ENCODE results near the gene MRPS31.

MRPS31 gene

DNA sequence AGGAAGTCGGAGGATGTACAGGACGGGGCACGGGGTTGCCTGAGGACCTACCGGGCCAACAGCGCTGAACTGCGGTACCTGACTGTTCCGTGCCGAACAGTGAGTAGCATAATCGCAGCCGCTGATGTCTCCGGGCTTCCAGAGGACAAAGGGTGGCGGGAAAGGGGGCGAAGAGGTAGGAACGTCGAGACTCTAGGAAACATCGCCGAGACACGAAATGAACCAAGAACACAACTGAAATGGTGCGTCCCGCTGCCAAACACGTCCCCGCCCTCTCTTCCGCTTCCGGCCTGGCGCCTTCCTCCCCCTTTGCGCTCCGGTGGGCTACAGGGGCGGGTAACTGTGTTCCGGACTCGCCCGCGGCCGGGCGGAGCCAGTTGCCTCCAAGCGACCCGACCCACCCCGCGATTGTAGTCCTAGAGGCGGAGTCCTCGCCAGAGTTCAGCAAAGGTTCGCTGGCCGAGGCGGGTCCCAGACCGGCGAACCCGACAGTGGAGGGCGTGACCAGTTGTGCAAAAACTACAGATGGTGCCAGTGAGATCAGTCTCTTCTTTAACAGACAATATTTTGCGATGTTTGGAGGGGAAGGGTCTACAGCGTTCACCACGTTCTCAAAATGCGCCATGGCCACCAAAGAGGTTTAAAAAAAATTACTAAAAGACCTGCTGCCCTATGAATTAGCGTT lies at the start of gene MRPS31:
TSS of gene MRPS31 (minus strand) at position 257 of the 685 bp plus-strand sequence. CDS start at position 203, 54 bp downstream.
- DNase-seq = peak; percentile 95

DNA sequence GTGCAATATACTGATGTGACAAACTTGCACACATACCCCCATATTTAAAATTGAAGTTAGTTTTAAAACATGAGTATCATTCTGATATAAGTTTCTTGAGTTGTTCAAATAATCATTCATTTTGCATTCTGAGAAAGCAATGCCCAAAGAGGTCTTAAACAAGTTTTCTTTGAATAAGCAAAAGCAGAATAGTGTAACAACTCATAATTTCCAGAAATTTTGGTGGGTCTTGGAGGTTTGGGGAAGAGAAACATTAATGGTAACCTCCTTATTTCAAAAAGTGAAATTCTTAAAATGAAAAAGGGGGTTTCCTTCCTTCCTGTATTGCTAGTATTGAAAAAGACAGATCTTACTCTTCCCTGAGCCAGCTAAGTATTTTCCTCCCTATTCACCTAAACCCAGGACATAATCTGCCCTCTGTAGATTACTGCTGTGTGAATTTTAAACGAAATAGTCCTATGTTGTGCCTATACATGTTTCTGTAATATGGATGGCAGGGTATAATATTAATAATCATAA lies 48.9 kb upstream of the MRPS31 start:
- DNase-seq = no peak

DNA sequence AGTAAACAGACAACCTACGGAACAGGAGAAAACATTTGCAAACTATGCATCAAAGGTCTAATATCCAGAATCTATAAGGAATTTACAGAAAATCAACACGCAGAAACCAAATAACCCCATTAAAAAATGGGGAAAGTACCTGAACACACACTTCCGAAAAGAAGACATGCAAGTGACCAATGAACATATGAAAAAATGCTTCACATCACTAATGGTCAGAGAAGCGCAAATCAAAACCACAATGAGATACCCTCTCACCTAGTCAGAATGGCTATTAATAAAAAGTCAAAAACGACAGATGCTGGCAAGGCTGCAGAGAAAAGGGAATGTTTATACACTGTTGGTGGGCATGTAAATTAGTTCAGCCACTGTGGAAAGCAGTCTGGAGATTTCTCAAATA lies 47.9 kb upstream of the MRPS31 start:
- DNase-seq = no peak

DNA sequence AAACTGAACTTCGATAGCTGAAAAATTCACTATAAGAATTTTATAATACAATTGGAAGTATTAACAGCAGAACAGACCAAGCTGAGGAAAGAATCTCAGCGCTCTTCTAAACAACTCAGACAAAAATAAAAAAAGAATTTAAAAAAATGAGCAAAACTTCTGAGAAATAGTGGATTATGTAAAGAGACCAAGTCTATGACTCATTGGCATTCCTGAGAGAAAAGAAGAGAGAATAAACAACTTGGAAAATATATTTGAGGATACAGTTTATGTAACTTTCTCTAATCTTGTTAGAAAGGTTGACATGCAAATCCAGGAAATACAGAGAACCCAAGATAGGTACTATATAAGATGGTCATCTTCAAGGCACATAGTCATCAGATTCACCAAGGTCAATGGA lies 43.8 kb upstream of the MRPS31 start:
- no peak for DNase-seq

DNA sequence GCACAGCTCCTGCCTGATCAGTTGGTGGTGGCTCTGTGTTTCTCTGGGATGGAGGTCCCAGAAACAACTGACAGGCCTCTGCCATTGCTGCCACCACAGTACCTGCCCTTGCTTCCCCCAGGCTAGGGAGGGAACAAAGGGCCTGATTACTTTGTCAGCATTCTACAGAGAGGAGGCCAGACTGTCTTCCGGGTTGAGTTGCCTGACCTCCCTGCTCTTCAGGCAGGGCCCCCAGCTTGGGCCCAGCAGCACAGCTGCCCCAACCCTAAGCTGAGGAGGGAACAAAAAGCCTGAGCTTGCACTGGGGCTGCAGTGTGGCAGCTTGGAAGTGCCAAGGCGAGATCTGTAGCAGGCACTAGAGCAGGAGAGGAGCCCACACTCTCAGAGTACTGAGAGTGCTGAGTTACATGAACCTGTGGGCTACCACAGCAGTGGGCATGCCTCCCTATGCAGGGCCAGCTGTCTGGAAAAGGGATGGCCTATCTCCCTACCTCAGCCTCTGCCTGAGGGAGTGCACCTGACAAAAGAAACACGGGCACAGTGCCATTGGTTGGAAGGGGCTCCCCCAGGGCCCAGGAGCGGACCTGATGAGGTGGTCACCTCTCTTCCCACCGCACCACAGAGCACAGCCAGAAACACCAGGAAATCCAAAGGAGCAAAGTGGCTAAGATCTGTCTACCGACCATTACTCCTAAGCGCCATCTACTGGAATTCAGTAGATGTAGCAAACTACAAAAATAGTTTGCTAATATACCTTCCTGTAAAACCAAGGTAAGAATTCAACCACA lies 42.9 kb upstream of the MRPS31 start:
- peak; percentile 63 for DNase-seq

DNA sequence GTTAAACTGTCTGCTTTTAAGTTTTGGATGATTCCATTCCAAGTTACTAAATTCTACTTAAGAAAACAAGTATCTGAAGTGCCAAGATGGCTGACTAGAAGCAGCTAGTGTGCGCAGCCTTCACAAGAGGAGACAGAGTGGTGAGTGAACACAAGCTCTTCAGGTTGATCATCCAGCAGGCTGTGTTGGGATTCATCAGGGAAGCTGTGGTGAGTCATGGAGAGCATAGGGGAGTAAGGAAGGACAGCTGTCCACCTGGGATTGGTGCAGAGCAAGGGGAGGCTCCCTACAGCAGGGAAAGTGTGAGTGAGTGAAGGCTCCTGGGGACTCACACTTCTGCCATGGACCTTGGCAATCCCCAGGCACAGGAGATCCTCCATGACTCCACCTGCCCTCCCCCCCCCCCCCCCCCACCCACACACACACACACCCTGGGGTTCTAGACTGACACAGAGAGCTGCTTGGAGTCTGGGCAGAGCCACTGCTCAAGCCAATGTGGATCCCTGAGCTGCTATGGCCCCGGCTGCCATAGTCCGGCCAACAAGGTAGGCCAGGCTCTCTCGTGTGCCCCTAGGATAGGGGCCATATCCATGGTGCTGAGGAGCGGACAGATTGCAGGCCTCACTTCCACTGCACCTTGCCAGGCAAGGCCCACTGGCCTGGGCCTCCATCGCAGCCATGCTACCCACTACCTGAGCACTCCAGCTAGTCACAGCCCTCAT lies 41.9 kb upstream of the MRPS31 start:
- DNase-seq = no peak

DNA sequence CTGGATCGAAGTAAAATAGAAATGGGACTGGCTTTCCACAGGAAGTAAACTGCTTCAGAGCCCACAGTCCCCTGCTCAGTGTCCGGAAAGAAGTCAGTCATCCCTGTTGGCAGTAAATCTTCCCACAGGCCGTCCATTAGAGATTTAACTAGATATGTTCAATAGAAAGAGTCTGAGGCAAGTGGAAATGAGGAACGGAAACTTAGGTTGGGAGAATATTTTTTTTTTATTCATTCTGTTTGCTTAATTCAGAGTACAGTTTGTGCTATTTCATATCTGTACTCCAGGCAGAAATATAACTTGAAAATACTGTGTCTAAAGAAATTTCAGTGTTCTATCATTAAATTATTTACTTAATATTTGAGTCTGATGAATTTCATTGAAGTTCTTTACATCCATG lies 41.1 kb upstream of the MRPS31 start:
- peak; percentile 73 for DNase-seq

DNA sequence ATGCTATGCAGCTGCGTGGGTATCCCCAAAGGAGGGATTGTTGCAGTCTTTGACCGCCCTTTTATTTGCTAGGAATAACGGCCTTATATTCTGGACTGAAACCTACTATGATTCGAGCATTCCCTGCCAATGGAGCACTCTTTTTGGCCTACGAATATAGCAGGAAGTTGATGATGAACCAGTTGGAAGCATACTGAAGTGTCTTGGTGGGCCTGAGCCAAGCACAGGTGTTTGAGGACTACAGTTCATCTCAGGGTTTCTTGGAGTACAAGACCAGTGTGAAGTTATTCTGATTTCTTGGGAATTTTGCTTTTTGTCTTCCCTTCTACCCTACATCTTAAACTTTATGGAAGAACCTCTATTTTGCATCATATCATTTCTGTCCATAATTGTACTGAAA lies 38.5 kb upstream of the MRPS31 start:
- no peak for DNase-seq

DNA sequence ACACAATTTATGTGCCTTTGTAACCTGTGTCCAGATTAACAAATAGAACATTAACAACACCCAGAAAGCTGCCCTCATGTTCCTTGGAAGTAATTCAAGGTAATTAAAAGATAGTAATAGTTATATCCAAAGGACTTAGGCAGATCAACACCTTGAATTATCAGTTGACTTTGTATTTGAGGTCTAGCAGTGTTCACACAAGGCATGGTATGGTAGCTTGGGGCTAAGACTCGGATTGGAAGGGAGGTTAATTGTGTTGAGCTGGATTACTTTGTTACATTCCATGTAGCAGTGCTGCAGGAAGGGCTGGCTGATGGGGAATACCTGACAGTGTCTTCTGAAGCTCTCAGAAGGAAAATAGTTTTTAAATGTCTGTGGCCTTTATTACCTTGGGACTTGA lies 35.3 kb upstream of the MRPS31 start:
- no peak for DNase-seq

DNA sequence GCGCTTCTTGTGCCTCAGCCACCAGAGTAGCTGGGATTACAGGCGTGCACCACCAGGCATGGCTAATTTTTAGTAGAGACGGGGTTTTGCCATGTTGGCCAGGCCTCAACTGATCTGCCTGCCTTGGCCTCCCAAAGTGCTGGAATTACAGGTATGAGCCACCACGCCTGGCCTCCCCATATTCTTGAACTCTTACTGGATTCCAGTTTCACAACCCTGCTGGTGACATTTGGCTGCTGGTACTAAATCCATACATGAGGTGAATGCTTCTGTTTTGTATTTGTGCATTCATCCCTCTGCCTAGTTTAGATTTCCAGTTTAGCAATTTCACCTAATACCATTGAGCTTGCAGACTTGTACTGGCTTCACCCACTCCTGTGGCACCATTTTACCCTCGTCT lies 32.3 kb upstream of the MRPS31 start:
- DNase-seq = no peak

DNA sequence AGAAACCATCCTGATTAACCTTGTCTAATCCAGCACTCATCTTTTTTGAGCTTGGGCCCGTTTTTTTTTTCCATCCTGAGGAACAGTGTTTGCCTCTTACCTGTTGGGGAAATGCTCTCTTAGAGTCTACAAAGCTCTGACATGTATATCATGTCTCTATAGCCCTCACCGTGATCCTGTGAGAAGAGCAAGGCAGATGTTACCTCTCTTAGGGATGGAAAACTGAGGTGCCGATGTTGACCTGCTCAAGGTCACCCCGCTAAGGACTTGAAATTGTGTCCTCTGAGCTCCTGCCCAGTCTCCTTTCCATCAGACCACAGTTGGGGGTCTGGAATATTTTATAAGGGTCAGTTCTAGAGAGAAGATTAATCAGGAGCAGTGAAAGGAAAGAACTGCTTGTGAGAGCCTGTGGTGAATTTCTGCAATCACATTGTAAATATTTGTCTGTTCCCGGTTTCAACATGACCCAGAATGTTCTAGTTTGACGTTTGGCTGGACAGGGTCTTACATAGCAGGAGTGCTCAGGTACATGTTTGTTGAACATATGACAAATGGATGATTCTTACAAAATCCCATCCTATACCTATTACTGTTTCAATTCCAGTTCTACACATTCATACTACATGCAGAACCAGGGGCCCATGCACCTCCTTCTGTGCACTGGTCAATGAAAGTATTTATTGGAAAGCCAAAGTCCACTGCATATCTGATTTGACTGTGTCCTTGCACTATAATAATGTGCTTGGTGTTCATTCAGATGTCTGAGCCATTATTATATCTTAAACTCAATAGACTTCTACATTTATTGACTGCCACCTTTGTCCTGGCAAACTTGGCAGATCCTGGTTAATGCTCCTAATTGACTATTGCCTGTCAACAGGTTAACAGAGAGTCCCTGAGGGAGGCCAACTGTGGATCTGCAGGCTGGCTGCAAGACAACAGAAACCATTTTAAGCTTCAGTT lies 30.5 kb upstream of the MRPS31 start:
- DNase-seq = no peak

DNA sequence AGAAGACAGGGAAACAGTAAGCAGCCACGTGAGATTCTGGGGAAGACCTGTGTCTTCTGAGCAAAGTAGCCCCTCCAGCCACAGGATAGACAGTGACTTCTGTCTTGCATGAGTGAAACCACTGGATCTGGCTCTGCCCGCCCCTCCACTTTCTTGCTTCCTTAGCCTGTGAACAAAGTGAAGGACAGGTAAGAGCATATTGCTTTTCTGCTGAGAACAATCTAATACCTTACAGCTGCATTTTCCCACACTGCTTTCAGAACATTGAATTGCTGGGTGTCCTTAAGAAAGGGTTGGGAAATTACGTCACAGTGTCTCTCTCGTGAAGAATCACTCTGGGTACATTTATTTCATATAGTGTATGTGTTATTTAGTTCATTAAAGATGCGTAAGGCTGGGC lies 29.6 kb upstream of the MRPS31 start:
- DNase-seq = no peak

DNA sequence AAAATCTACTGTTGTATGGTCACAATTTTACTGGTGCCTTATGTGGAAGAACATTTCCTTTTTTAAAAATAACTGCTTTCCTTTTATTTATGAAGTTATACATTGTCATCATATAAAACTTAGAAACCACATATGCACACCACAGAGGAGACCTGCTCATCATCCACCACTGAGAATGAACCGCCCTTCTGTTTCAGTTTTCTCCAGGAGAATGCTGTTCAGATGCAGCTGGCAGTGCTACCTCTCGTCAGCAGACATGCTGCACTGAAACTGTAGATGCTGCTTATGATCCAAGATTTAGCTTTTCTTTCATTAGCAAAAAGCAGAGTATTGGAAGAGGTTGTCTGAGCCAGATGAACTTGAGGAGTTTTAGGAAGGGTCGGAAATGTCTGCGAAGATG lies 28.5 kb upstream of the MRPS31 start:
- no peak for DNase-seq

DNA sequence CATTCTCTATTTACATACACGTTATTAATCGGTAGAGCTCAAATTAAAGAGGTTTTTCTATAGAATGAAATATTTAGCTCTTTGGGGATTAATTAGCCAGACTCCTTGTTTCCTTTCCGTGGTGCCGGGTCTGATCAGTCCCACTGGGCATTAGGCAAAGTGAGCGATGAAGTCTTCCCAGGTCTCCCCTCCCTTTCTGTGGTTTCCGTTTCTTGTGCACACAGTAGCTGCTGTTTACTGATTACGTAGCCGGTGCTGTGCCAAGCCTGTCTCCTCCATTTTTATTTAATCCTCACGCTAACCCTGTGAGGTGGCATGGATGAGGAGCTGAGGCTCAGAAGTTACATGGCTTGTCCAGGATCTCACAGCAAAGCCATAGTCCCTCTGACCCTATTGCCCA lies 27.4 kb upstream of the MRPS31 start:
- no peak for DNase-seq

DNA sequence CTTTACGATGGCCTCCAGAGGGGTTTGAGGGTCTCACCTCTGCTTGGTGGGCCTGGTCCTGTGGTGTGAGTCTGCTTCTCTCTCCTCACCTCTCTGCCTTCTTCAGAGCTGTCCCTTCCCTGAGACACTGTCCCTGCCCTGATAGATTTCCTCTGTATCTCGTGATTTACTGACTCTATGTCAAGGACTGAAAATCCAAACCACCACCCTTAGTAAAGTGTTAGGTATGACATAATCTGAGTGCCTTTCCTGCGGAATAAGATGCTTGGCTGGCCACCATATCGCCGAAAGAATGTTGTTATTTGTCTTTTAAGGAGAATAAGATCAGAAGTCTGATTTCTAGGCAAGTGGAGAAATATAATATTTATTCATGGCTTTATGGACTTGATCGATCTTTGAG lies 25.7 kb upstream of the MRPS31 start:
- DNase-seq = no peak

DNA sequence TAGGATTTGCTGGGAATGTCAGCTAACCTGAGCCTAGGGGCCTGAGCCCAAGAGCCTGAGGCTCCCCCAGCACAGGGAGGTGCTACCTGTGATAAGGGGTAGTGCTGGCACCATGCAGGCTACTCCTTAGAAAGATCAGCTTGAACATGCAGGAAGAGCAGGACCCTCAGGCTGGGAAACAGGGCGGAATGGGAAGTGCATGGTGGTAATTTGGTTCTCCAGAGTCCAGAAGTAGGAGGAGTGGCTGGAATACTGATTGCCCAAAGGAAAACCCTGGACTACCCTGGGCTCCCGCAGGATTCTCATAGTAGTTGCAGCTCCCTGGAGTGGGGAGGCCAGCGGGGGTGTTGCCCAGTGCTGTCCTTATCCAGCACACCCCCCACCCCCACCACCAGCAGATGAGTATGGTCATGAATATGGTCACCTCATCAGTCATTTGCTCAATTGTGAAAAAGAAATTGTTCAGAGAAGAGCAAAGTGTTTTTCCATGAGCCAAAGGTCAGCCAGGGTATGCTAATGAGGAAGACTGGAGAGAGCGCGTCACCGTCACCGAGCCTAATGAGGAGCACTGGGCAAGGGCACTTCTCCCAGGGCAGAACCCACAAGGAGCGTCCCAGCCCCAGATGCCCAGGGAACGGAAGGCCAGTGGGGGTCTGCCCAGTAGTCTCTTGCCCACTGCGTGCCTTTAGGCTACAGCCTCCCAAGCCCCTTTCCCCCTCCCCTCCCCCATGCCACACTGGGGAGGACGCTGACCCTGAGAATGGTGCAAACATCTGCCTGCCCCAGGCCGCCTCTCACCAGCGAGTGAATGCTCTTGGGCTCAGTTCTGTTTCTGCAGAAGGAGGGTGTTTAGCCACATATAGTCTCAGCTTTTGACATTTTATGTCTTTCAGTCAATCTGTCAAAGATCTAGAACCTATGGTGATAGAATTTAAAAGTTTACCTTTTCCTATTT lies 23.7 kb upstream of the MRPS31 start:
- DNase-seq = no peak

DNA sequence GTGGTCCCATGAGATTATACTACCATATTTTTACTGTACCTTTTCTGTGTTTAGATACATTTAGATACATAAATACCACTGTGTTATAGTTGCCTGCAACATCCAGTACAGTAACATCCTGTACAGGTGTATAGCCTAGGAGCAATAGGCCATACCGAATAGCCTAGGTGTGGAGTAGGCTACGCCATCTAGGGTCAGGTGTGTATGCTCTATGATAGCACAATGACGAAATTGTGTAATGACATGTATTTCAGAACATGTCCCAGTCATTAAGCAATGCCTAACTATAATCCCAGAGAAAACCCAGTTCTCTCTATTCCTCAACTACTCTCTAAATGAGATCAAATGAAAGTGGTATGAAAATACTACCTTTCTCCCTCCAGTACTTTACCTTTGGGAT lies 22.3 kb upstream of the MRPS31 start:
- no peak for DNase-seq

DNA sequence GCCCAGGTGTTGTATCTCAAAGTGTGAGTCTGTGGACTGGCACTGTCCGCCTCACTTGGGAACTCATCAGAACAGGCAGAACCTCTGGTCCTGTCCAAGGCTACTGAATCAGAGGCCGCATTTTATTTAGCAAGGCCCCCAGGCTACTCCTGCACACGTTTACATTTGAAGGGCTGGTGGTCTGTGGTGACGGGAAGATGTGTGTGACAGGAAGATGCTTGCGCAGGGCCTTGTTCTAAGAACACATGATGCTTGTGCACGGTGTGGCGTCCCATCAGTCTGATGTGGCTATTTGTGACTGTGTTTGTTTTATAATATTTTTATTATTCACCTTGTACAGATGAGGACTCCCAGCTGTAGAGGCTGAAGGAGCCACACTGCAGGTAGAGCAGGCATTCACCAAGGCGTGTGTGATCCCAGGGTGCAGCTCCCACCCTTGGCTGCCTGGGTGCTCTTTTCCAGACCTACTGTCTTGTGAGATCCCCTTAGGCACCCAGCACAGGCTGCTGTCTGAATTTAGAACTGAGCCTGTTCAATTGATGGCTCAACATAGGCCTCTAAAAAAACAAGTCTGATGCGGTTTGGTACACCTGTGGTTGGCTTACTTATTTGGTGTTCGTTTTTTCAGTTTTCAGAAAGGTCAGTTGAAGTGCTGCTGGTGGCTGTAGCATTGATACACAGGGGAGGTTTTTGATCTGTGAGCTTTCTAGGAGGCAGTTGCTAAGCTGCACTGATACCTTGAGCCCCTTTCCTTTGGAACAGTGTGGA lies 21.5 kb upstream of the MRPS31 start:
- DNase-seq = no peak

DNA sequence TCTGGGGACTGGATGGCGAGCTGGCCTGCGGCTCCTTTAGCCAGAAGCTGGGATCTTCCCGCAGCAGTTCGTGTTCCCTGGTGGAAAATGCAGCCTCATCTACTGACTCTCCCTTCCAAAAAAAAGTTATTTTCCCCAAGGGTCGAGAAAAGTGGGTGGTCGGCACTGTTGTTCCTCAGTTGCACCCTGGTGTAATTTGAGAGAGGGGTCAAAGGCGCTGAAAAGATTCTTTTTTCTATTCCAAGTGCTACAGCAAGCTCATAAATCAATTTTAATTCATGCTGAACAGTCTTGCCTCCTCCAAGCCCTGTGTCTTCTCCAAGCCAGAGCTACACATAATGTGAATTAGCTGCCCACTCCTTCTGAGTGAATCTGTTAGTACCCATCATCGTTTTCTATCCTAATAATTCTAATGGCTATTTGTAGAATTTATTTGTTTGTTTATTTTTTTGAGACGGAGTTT lies 19.2 kb upstream of the MRPS31 start:
- DNase-seq = no peak

Measured in MV-4-11 (cell line).